ENCODE results near the gene MCRIP2. TPM values are rescaled to one million over a fixed set of nuclear protein-coding genes. Genes with fewer than 3 reads are reported as not detected.

Gene MCRIP2
- 10 to 100 TPM; 41.2 to 47.5 TPM for total RNA-seq

GRCh38 chr16:641326-642188 is at the start of gene MCRIP2:
MCRIP2 (plus strand) TSS chr16:641828; CDS start chr16:641992, 164 bp downstream.
- peak within 1 kb of the TSS; percentile 39 to 47 for H3K4me3 ChIP-seq
- peaks cover 68% of the 10 kb centered on the region for H3K4me1 ChIP-seq
- ATAC-seq, result peak; percentile 68
- H3K27ac ChIP-seq, result peak within 1 kb of the TSS; percentile 84 to 97 (median 91)
- 0% methylated on average over 69 of the region's 81 CpGs; no CpG with 5 or more reads in 1 of the 2 donors for WGBS, 2 donors
- intact Hi-C loops (cut with DNase I), result no loop called here
- DNase-seq, result peak; percentile 89 to 93 (median 92)
- H3K36me3 ChIP-seq (replicated peaks in 1 of 2; ENCODE audit: insufficient read depth in 1 of 2, low read depth in 2 of 2), result no peaks in the 10 kb centered on the region
- TF ChIP-seq POLR2A (IDR thresholded peaks at IDR 0.05) (peak; percentile 63 to 79 (median 76)), CTCF (IDR thresholded peaks at IDR 0.05) (no peak)
- H3K27me3 ChIP-seq, result no peaks in the 10 kb centered on the region
- no peaks in the 10 kb centered on the region for H3K9me3 ChIP-seq

GRCh38 chr16:591892-592517 is 49.6 kb upstream of the MCRIP2 start:
- peak overlapping the region; percentile 91 to 95 (median 94) for H3K27ac ChIP-seq
- DNase-seq (no peak), ATAC-seq (no peak)
- intact Hi-C loops (cut with DNase I), result no loop called here
- TF ChIP-seq CTCF (IDR thresholded peaks at IDR 0.05), result no peak
- TF ChIP-seq POLR2A (IDR thresholded peaks at IDR 0.05), result no peak
- WGBS, 2 donors, result 55 to 78% methylated on average over 7 to 11 of the region's 15 CpGs
- H3K4me3 ChIP-seq, result no peak overlapping the region
- no peaks in the 10 kb centered on the region for H3K36me3 ChIP-seq (replicated peaks in 1 of 2; ENCODE audit: insufficient read depth in 1 of 2, low read depth in 2 of 2)
- H3K9me3 ChIP-seq, result no peaks in the 10 kb centered on the region
- H3K4me1 ChIP-seq, result peaks cover 77% of the 10 kb centered on the region
- no peaks in the 10 kb centered on the region for H3K27me3 ChIP-seq

- TF ChIP-seq CTCF (IDR thresholded peaks at IDR 0.05), result peak in 2 of 7 experiments; percentile 34 to 49
- TF ChIP-seq POLR2A (IDR thresholded peaks at IDR 0.05), result peak in 1 of 3 donors; percentile 49
- intact Hi-C loops (cut with DNase I), result no loop called here
- no peak for ATAC-seq
- no peaks in the 10 kb centered on the region for H3K9me3 ChIP-seq
- H3K4me3 ChIP-seq, result no peak overlapping the region
- WGBS, 2 donors, result 20 to 44% methylated on average over 4 to 24 of the region's 24 CpGs
- H3K4me1 ChIP-seq, result peaks cover 75% of the 10 kb centered on the region
- no peaks in the 10 kb centered on the region for H3K27me3 ChIP-seq
- H3K27ac ChIP-seq, result peak overlapping the region; percentile 91 to 95 (median 94)
- H3K36me3 ChIP-seq (replicated peaks in 1 of 2; ENCODE audit: insufficient read depth in 1 of 2, low read depth in 2 of 2), result no peaks in the 10 kb centered on the region
- peak; percentile 72 to 87 (median 82) for DNase-seq
These were observed 48.9 kb upstream of the MCRIP2 start for GRCh38 chr16:592518-593306.

- Histone ChIP-seq H3K4me1 (peaks cover 68% of the 10 kb centered on the region), H3K27me3 (no peaks in the 10 kb centered on the region), H3K4me3 (no peak overlapping the region), H3K9me3 (no peaks in the 10 kb centered on the region), H3K36me3 (replicated peaks in 1 of 2; ENCODE audit: insufficient read depth in 1 of 2, low read depth in 2 of 2) (no peaks in the 10 kb centered on the region), H3K27ac (peak overlapping the region; percentile 91 to 95 (median 94))
- peak in 1 of 7 experiments; percentile 1 for TF ChIP-seq CTCF (IDR thresholded peaks at IDR 0.05)
- TF ChIP-seq POLR2A (IDR thresholded peaks at IDR 0.05), result peak; percentile 76 to 84 (median 84)
- intact Hi-C loops (cut with DNase I), result no loop called here
- WGBS, 2 donors, result 23 to 34% methylated on average over 7 to 9 of the region's 9 CpGs
- ATAC-seq, result peak; percentile 45
- DNase-seq, result peak; percentile 87 to 96 (median 94)
These were observed 48.2 kb upstream of the MCRIP2 start for GRCh38 chr16:593406-593805.

All from body of pancreas (tissue), 4 donors.